Measurements from ENCODE around the gene EEF2K.

The EEF2K gene

DNA sequence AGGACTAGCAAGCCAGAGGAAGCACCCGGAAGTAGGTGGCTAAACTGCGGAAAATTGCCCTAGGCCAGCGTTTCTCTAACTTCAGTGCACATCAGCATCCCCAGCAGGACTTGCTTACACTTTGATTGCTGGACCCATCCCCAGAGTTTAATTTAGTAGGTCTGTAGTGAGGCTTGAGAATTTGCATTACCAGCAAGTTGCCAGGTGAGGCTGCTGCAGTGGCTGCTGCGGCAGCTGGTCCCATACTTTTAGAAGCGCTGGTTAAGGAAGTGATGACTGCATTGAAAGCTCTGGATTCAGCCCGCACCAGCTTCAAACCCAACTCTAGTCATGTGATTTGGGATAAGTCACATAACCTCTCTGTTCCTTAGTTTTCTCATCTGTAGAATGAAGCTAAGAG is 4.2 kb downstream of the EEF2K start:
- TF ChIP-seq, protein P1, sequence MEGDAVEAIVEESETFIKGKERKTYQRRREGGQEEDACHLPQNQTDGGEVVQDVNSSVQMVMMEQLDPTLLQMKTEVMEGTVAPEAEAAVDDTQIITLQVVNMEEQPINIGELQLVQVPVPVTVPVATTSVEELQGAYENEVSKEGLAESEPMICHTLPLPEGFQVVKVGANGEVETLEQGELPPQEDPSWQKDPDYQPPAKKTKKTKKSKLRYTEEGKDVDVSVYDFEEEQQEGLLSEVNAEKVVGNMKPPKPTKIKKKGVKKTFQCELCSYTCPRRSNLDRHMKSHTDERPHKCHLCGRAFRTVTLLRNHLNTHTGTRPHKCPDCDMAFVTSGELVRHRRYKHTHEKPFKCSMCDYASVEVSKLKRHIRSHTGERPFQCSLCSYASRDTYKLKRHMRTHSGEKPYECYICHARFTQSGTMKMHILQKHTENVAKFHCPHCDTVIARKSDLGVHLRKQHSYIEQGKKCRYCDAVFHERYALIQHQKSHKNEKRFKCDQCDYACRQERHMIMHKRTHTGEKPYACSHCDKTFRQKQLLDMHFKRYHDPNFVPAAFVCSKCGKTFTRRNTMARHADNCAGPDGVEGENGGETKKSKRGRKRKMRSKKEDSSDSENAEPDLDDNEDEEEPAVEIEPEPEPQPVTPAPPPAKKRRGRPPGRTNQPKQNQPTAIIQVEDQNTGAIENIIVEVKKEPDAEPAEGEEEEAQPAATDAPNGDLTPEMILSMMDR (IDR thresholded peaks at IDR 0.05), result no peak

DNA sequence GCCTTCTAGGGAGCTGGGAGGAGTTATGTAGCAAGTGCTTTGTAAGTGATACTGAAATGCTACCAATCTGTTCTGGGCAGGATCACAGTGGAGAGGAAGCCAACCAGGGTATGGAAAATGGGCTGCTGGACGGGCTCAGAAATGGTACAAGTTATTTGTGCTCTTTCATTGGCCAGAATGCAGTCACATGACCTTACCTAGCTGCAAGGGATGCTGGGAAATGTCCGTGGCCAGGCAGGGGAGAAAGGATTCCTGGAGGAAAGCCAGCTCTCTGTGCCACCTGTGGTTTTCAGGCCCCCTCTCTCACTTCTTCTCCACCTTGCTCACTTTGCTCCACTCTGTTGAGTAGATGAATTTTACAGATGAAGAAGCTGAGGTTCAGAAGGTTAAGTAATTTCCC is 4.8 kb downstream of the EEF2K start:
- TF ChIP-seq, protein P1 (IDR thresholded peaks at IDR 0.05), result no peak

DNA sequence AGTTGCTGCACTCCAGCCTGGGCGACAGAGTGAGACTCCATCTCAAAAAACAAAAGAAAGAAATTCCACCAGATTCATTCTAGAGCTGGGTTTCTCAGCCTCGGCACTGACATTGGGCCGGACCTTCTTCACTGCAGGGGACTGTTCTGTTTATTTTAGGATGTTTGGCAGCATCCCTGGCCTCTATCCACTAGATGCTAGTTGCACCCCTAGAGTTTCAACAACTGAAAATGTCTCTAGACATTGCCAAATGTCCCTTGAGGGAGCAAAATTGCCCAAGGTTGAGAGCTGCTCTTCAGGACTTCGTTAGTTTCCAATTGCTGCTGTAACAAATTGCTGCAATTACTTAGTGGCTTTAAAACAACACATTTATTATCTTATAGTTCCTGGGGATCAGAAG is 7.2 kb downstream of the EEF2K start:
- TF ChIP-seq, protein P1 (IDR thresholded peaks at IDR 0.05), result no peak

DNA sequence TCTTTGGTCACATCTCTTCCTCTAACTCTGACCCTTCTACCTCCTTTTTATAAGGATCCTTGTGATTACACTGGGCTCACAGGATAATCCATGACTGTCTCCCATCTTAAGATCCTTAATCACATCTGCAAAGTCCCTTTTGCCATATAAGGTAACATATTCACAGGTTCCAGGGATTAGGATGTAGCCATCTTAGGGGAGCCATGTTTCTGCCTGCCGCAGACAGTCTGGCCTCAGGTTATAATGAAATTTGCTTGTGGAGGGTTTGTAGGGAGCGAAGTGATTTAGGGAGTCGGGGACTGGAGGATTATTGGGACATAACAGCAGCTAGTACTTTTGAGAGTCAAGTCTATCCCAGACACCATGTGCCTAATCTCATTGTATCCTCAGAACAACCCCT is 7.7 kb downstream of the EEF2K start:
- TF ChIP-seq, protein P1 (IDR thresholded peaks at IDR 0.05), result no peak

DNA sequence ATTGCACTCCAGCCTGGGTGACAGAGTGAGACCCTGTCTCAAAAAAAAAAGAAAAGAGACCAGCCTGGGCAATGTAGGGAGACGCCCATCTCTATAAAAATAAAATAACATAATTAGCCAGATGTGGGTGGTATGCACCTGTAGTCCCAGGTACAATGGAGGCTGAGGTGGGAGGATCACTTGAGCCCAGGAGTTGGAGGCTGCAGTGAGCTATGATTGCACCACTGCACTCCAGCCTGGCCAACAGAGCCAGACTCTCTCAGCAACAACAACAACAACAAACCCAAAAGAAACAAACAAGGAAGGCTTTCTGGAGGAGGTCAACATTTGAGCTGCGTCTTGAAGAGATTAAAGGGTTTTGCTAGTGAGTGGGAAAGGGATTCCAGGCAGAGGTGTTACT is 8.3 kb downstream of the EEF2K start:
- TF ChIP-seq, protein P1 (IDR thresholded peaks at IDR 0.05), result no peak

DNA sequence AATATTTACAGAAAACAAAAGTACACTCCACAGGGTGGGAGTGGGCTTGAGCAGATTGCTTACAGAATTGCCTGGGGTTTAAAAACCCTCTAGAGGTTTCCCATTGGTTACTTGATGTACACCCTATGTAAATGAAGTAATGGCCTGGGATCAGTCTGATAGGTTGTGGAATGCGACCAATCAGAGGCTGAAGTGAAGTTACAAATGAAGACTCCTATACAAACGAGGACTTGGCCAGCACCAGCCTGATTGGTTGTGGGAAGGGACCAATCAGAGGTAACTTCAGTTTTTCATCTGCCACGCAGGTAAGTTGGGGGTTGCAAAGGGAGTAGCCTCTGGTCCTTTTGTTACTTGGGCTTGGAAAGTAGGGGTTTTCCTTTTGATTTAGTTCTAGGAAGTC is 8.8 kb downstream of the EEF2K start:
- TF ChIP-seq, protein P1 (IDR thresholded peaks at IDR 0.05), result no peak

DNA sequence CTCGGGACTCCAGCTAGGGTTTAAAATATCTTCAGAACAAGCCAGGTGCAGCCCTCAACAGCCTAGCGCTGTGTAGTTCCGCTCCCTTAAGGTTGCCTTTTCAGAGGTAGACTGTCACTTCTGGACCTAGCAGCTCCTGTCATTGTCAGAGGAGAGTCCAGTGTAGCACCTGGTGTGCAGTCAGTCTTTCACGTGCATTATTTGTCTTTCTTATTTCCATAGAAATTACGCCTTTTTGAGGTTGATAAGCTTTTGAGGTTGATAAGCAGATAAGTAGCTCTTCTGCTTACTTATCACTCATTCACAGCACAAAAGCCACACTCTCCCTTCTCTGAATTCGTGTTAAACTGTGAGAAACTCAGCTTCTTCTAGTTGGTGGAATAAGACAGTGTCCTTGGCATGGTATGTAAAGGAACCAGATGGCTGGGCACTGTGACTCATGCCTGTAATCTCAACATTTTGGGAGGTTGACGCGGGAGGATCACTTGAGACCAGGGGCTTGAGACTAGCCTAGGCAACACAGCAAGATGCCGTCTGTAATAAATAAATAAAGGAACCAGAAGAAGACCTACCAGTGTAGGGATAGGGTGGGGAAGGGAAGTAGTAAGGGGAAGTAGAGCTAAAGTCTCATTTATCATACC is 10.2 kb downstream of the EEF2K start:
- TF ChIP-seq, protein P1 (IDR thresholded peaks at IDR 0.05), result no peak
